HG02588 (cell line): ENCODE measurements around the gene MYO7A.

Experiments
- ATAC-seq: cut with Tn5 transposase; IDR thresholded peaks from one replicate; pipeline ENCODE4 v1.9.1; 2021; ENCODE audit warnings: mild to moderate bottlenecking, moderate library complexity; ENCODE audit not compliant: unreplicated experiment

Gene MYO7A

GRCh38 chr11:77197626-77198320 lies 69.7 kb downstream of the MYO7A start:
- ATAC-seq: no peak

GRCh38 chr11:77198440-77198849 lies 70.4 kb downstream of the MYO7A start:
- ATAC-seq: no peak

DNA sequence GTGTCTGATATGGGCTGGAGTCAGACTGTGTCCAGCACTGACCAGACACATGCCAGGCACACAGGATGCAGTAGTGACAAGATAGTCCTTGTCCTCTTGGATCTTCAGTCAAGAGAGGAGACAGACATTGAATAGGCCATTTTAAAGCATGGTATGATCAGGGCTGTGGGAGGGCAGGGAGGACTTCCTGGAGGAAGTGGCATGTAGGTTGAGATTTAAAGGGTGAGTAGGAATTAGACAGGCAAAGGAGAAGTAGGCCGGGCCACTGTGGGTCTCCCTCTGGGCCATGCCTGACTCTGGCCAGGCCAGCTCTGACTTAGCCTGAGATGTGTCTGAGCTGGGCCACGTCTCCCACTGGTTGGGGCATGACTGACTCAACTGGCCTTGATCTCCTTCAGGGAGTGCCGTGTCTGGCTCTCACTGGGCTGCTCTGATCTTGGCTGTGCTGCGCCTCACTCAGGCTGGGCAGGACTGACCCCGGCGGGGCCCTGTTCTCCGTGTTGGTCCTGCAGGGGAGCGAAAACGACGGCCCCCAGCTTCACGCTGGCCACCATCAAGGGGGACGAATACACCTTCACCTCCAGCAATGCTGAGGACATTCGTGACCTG lies 71.2 kb downstream of the MYO7A start:
- ATAC-seq: no peak

DNA sequence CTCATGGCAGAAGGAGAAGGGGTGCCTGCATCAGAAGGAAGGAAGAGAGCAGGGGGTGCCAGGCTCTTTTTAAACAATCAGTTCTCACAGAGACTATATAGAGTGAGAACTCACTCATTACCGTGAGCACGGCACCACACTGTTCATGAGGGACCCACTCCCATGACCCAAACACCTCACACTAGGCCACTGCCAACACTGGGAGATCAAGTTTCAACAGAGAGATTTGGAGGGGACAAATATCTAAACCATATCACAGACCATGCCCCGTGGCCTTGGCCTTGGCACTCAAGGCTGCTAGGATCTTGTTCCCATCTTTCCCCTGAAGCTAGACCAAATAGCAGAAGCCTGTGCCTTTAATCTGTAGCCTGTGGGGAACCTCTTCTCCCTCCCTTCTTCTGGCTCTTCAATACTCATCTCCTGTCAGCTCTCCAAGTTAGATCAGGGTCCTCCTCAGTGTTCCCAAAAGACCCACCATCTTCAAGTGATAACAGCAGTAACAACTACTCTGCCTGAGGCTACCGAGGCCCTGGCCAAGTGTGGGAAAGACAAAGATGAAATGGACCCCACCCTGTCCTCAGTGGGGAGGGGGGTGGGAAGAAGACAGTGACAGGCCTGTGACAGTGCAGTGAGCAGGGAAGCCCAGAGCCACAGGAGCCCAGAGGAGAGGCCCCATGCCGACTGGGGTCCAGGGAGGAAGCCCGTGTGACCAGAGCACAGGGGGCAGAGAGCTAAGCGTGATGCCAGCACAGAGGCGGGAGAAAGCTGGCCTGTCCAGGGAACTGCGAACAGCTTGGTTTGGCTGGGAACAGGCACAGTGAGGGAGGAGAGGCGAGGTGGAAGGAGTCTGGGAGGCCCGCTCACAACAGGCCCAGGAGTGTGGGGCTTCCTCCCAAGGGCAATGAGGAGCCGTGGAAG lies 72.6 kb downstream of the MYO7A start:
- ATAC-seq: no peak

GRCh38 chr11:77201370-77201769 lies 73.3 kb downstream of the MYO7A start:
- ATAC-seq: no peak

DNA sequence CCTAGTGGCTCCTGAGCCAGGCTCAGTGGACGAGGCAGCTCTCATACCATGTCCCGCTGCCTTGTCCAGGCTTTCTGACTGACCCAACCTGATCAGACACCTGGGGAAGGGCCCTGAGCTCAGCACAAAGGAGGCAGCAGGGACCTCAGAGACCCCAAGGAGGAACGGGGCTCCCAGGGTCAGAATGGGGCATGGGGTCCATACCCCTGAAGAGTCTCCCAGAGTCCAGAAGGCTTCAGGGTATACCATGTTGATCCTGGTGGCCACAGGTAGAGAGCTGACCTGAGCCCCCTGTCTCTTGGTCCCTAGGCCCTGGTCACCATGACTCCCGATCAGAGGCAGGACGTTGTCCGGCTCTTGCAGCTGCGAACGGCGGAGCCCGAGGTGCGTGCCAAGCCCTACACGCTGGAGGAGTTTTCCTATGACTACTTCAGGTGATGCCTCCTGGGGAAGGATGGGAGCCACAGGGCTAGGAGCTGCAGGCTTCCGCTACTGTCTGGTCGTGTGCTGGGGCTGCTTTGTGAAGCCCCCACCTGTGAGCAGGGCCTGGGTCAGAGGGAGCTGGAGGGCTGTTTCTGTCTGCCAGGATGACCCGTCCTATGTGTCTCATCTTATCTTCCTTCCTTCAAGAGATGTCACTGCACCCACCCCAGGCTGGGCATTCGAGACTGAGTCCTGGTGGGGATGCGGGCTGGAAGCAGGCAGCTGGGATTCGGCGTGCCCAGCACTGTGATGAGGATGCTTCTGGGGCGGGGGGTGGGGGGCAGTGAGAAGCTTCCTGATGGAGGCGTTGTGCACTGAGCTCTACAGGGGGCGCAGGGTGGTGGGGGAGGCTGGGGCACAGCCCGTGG lies 74.2 kb downstream of the MYO7A start:
- ATAC-seq: no peak

GRCh38 chr11:77202941-77203900 lies 75.2 kb downstream of the MYO7A start:
- ATAC-seq: no peak

DNA sequence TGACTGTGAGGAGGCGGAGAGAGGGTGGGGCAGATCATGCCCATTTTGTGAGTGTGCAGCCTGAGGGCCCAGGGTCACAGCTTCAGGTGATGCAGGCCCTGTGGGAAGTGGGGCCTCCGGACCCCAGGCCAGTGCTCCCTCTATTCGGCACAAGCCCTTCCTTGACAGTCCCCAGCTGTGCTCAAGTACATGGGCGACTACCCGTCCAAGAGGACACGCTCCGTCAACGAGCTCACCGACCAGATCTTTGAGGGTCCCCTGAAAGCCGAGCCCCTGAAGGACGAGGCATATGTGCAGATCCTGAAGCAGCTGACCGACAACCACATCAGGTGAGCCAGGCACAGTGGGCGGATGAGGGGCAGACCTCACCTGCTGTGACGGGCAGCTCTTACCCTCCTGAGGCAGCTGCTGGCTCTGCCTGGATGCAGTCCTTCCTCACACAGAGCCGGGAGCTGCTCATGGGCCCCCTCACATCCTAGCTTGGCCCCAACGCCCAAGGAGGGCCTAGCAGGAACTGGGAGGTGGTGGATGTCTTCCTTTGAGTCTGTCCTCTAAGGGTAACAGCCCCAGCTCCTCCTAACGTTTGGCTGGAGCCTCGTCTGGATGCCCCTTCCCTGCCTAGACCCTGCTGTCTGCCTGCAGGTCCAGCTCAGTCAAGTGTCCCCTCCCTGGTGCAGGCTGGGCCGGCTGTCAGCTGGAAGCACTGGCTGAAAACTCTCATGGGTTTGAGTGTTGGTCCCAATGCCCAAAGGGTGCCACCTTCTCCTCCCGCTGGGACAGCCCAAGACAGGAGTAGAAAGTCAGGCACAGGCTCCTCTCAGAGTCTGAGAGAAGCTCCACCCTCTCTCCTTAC lies 76.1 kb downstream of the MYO7A start:
- ATAC-seq: no peak

DNA sequence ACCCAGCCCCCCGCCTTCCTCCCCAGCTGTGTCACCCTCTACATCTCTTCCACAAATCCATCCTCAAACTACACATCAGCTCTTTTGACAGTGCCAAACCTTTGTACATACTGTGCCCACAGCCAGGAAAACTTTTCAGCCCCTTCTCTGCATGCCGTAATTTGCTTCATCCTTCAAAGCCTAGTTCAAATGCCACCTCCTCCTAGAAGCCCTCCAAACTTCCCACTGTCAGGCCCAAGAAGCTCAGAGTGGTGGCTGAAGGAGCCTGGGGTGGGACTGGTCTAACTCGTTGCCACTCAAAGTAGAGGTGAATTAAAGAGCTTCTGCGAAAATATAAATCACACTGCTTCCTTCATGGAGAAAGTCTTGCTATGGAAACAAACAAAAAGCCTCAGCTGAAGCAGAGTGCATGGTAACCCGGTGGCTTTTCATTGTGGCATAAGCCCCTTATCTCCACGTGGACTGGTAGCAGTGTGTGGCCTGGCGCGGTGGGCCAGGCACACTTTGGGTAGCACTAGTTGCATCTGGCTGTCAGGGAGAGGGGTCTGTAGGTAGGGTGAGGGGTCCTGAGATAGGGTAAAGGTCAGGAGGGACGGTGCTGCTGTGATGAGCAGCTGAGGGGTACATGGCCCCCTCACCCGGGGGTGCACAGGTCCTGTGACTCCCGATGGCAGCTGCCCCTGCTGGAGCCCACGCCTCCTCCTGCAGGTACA lies 76.9 kb downstream of the MYO7A start:
- no peak for ATAC-seq

- no peak for ATAC-seq
Measured at GRCh38 chr11:77205467-77206263, 77.6 kb downstream of the MYO7A start.

GRCh38 chr11:77206264-77207018 lies 78.4 kb downstream of the MYO7A start:
- no peak for ATAC-seq

DNA sequence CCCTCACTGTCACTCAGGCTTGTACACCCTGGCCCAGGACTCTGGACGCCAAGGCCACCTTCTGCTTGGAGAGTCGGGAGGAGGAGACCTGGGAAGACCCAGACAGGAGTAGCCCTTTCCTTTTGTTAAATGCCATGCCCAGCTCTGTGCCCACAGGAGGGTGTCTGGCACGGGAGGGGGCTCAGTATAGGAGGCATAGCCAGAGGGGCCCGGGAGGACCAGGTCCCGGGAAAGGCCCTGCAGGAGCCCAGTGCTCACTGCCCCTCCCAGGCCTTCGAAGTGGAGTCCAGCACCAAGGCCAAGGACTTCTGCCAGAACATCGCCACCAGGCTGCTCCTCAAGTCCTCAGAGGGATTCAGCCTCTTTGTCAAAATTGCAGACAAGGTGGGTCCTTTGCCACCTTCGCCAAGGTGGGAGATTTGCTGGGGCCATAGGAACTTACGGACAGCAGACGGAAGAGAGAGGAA lies 79.0 kb downstream of the MYO7A start:
- no peak for ATAC-seq

- ATAC-seq: no peak
Measured at GRCh38 chr11:77207618-77208313, 79.7 kb downstream of the MYO7A start.

- no peak for ATAC-seq
Measured at GRCh38 chr11:77208535-77208934, 80.5 kb downstream of the MYO7A start.

DNA sequence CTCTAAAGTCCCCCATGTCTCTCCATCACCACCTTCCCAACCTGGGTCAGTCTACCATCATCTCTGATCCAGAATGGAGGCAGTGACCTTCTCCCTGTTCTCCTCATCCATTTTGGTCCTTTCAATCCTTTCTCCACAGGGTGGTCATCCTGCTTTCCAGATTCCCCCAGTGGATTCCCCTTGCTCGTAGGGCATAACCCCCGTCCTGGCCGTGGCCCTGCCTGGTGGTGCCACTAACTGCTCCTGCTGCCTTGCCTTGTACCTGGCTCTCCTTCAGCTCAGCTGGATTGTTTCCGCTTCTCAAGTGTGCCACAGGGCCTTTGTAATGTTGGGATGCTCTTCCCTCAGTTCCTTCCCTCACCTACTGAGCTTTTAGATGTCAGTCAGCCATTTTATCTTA lies 81.6 kb downstream of the MYO7A start:
- ATAC-seq: no peak

DNA sequence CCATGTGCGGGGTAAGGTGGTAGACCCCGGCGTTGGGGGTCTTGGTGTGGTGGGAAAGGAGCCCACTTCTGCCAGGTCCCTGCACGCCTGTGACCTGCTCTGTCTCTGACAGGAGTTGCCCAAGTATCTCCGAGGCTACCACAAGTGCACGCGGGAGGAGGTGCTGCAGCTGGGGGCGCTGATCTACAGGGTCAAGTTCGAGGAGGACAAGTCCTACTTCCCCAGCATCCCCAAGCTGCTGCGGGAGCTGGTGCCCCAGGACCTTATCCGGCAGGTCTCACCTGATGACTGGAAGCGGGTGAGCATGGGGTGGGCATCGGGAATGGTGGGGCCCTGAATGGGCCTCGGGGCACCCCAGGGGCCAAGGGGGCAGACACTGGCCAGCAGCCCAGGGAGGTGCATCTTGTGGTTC lies 83.0 kb downstream of the MYO7A start:
- ATAC-seq: no peak
